Fibroblast of the aortic adventitia (primary cell): Measurements from ENCODE around the gene ELMOD1. TPM values are rescaled to one million over a fixed set of nuclear protein-coding genes. Genes with fewer than 3 reads are reported as not detected.
"Not testable (repeated sequence)": the region's sequence is repeated elsewhere in the genome, so short reads cannot be mapped to it uniquely, and the experiment has no call there.

Experiments used
- DNase-seq: peaks from one replicate; pipeline ENCODE4 v3.0.0-alpha.2; 2010; ENCODE audit warnings: low read depth
- H3K4me3 ChIP-seq: 2 replicates; pipeline ENCODE4 v1.5.1; 2011; ENCODE audit warnings: low read depth, mild to moderate bottlenecking, control low read depth, low read length, moderate library complexity
- CTCF ChIP-seq: IDR thresholded peaks from 2 replicates; pipeline ENCODE4 v1.5.1; 2011; ENCODE audit warnings: mild to moderate bottlenecking, low read length, control low read depth, inconsistent platforms; ENCODE audit not compliant: insufficient read depth
- total RNA-seq: library from RNA; depleted of rRNA; stranded (reverse); fragments of >200 nt; gene quantifications from 2 replicates; pipeline ENCODE4 v1.2.3, GENCODE V29; 2012; ENCODE audit warnings: low replicate concordance

Gene ELMOD1
- total RNA-seq, 1 donor, result 0.36 TPM

- no peak overlapping the region for H3K4me3 ChIP-seq
- TF ChIP-seq CTCF, result no peak
- peak; percentile 23 for DNase-seq
Observed at GRCh38 chr11:107567739-107568335, 23.1 kb upstream of the ELMOD1 start.

- TF ChIP-seq CTCF, result no peak
- no peak overlapping the region for H3K4me3 ChIP-seq
- no peak for DNase-seq
Observed at GRCh38 chr11:107570015-107570414, 20.9 kb upstream of the ELMOD1 start.

DNA sequence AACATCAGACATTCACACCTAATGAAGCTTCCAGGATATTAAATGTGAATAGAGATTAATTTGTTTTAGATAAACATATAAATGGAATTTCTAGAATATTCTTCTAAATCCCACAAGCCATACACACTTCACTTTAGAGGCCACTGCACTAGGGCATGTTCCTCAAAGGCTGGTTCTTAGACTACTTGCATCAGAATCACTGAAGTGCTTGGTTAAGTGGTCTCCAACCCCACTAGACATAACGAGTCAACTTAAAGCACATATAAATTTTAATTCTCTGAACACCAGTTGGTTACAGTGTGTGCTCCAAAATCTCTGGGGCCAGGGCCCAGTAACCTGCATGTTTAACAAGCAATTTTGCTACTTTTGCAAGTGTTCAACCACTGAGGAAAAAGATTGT, 17.5 kb upstream of the ELMOD1 start:
- no peak for TF ChIP-seq CTCF
- no peak for DNase-seq
- H3K4me3 ChIP-seq, result no peak overlapping the region

- peak; percentile 75 for DNase-seq
- peak; percentile 78 for TF ChIP-seq CTCF
- H3K4me3 ChIP-seq, result not testable (repeated sequence)
Observed at GRCh38 chr11:107576497-107577345, 14.2 kb upstream of the ELMOD1 start.

DNA sequence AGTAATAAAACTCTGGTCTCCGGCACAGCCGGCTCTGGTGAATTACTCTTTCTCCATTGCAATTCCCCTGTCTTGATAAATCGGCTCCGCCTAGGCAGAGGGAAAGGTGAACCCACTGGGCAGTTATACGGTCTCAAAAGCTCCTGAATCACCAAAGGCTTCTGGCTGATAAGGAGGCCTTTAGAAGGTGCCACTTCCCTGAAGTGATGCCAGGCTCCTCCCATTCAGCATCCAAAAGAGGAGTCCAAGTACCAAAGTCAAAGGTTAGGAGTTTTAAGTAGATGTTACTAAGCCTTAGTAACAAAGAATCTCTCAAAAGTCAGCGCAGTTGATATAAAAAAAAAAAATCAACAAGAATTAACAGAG, 13.6 kb upstream of the ELMOD1 start:
- no peak overlapping the region for H3K4me3 ChIP-seq
- TF ChIP-seq CTCF, result no peak
- no peak for DNase-seq

DNA sequence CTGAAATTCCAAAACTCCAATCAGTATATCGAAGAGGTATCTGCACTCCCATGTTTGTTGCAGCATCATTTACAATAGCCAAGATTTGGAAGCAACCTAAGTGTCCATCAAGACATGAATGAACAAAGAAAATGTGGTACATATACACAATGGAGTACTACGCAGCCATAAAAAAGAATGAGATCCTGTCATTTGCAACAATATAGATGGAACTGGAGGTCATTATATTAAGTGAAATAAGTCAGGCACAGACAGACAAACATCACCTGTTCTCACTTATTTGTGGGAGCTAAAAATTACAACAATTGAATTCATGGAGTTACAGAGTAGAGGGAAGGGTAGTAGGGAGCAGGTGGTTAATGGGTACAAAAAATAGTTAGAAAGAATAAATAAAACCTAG, 11.8 kb upstream of the ELMOD1 start:
- DNase-seq, result not testable (repeated sequence)

DNA sequence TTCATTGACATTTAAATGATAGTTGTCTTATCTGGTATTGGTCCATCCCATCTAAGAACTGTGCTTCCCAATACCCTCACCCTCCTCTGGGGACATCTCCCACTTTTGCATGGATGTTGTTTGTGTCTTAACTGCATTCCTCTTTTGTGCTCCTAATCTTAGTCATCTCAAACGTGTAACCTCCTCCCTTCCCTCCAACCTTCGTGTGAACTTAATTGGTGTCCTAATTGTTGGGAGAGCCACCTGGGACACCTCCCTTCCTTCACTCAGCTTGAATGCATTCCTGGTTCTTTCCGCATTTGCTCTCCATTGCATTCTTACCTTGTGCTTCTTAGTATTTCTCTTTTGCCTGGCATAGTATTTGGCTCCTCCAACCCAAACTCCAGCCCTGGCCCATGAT, 9.8 kb upstream of the ELMOD1 start:
- no peak overlapping the region for H3K4me3 ChIP-seq
- no peak for DNase-seq
- TF ChIP-seq CTCF, result no peak

More for the DNA sequence above, 11.8 kb upstream of the ELMOD1 start:
- H3K4me3 ChIP-seq, result not testable (repeated sequence)
